ENCODE measurements around the gene TRIM67. TPM values are rescaled to one million over a fixed set of nuclear protein-coding genes. Genes with fewer than 3 reads are reported as not detected.
A peak's percentile ranks its signal among the peaks of the same experiment; 100 is the strongest.
"Not testable (repeated sequence)": the region's sequence is repeated elsewhere in the genome, so short reads cannot be mapped to it uniquely, and the experiment has no call there.

Gene TRIM67
- total RNA-seq, 1 donor from 2014 or later = not detected

DNA sequence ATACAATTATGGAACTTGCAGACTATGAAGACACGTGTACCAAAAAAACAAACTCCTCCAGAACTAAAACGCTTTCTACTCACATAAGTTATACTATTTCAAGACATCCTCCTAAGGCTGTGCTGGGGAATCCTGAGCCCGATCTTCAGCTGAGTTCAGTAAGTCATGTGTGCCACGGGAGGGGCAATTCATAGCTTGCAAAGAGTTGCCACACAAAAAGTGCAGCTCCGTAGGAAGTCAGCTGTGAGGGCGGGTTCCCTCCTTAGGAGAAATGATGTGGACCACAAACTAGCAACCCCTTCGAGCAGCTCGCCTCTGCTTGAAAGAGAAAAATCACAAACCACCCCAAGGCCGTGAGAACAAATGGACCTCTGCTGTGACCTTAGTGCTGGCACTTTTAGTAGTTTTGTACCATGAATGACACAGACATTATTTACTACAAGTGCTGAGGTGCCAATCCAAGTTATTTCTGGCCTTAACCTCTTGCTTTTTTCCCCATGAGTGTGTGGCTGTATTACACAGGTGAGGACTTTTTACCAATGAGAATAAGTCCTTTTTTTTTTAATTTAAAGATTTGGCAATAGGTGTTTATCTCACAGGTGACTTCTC lies 35.8 kb upstream of the TRIM67 start:
- Mint-ChIP-seq H3K9me3 (peaks cover 11% of the 10 kb centered on the region), H3K36me3 (no peaks in the 10 kb centered on the region), H3K27me3 (ENCODE audit: insufficient read depth, low read depth) (peaks cover 9% of the 10 kb centered on the region), H3K4me3 (no peak overlapping the region), H3K4me1 (peaks cover 3% of the 10 kb centered on the region), H3K27ac (no peak overlapping the region)
- Histone ChIP-seq H4K20me1 (ENCODE audit: low read depth) (no peaks in the 10 kb centered on the region), H3K9me3 (ENCODE audit: low read depth) (no peaks in the 10 kb centered on the region), H3K4me1 (peaks cover 9% of the 10 kb centered on the region), H3K27ac (no peak overlapping the region), H3K27me3 (peaks cover 10% of the 10 kb centered on the region), H3K36me3 (no peaks in the 10 kb centered on the region), H2AFZ (replicated peaks) (no peak overlapping the region), H3K4me3 (no peak overlapping the region), H3K4me2 (no peak overlapping the region), H3K79me2 (ENCODE audit: low read depth) (no peaks in the 10 kb centered on the region), H3F3A (ENCODE audit: low read depth) (no peaks in the 10 kb centered on the region), H3K9ac (no peak overlapping the region)
- DNase-seq (ENCODE audit: low spot score) = no peak
- TF ChIP-seq EZH2phosphoT487 (IDR thresholded peaks at IDR 0.05) (no peak), EZH2 (IDR thresholded peaks at IDR 0.05) (no peak)
- TF ChIP-seq, protein P1, sequence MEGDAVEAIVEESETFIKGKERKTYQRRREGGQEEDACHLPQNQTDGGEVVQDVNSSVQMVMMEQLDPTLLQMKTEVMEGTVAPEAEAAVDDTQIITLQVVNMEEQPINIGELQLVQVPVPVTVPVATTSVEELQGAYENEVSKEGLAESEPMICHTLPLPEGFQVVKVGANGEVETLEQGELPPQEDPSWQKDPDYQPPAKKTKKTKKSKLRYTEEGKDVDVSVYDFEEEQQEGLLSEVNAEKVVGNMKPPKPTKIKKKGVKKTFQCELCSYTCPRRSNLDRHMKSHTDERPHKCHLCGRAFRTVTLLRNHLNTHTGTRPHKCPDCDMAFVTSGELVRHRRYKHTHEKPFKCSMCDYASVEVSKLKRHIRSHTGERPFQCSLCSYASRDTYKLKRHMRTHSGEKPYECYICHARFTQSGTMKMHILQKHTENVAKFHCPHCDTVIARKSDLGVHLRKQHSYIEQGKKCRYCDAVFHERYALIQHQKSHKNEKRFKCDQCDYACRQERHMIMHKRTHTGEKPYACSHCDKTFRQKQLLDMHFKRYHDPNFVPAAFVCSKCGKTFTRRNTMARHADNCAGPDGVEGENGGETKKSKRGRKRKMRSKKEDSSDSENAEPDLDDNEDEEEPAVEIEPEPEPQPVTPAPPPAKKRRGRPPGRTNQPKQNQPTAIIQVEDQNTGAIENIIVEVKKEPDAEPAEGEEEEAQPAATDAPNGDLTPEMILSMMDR (IDR thresholded peaks at IDR 0.05) = no peak

DNA sequence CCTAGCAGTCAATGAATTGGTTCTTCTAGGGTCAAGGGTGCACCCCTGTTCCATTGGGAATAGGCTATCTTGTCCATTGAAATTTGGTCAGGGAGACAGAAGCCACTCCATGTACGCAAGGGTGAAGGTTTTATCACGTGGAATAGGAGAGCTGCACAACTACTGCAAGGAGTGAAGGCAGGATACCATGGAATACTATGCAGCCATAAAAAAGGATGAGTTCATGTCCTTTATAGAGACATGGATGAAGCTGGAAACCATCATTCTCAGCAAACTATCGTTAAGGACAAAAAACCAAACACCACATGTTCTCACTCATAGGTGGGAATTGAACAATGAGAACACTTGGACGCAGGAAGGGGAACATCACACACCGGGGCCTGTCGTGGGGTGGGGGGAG lies 34.8 kb upstream of the TRIM67 start:
- not testable (repeated sequence) for H2AFZ ChIP-seq (replicated peaks); H3K27me3 Mint-ChIP-seq (ENCODE audit: insufficient read depth, low read depth); H3K36me3 ChIP-seq; H3K9me3 ChIP-seq (ENCODE audit: low read depth); H3K36me3 Mint-ChIP-seq; H3K9ac ChIP-seq; H3K4me1 ChIP-seq; H3K27ac ChIP-seq; DNase-seq (ENCODE audit: low spot score); H3F3A ChIP-seq (ENCODE audit: low read depth); H3K27me3 ChIP-seq; H4K20me1 ChIP-seq (ENCODE audit: low read depth); H3K4me2 ChIP-seq; H3K4me3 ChIP-seq; H3K79me2 ChIP-seq (ENCODE audit: low read depth); H3K27ac Mint-ChIP-seq; H3K4me1 Mint-ChIP-seq
- Mint-ChIP-seq H3K4me3 (peak overlapping the region; percentile 41), H3K9me3 (peaks cover 11% of the 10 kb centered on the region)

DNA sequence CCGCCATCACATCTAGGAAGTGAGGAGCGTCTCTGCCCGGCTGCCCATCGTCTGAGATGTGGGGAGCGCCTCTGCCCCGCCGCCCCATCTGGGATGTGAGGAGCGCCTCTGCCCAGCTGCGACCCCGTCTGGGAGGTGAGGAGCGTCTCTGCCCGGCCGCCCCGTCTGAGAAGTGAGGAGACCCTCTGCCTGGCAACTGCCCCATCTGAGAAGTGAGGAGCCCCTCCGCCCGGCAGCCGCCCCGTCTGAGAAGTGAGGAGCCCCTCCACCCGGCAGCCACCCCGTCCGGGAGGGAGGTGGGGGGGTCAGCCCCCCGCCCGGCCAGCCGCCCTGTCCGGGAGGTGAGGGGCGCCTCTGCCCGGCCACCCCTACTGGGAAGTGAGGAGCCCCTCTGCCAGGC lies 33.4 kb upstream of the TRIM67 start:
- H3K27me3 Mint-ChIP-seq (ENCODE audit: insufficient read depth, low read depth); H3K4me1 ChIP-seq; H3K4me3 Mint-ChIP-seq; H3K4me2 ChIP-seq; H3K9me3 ChIP-seq (ENCODE audit: low read depth); H3K27ac ChIP-seq; H3F3A ChIP-seq (ENCODE audit: low read depth); H3K9ac ChIP-seq; H3K27me3 ChIP-seq; DNase-seq (ENCODE audit: low spot score); H4K20me1 ChIP-seq (ENCODE audit: low read depth); H3K36me3 ChIP-seq; H2AFZ ChIP-seq (replicated peaks); H3K79me2 ChIP-seq (ENCODE audit: low read depth); H3K4me3 ChIP-seq; H3K27ac Mint-ChIP-seq; H3K4me1 Mint-ChIP-seq; H3K36me3 Mint-ChIP-seq: not testable (repeated sequence)
- peaks cover 11% of the 10 kb centered on the region for H3K9me3 Mint-ChIP-seq

DNA sequence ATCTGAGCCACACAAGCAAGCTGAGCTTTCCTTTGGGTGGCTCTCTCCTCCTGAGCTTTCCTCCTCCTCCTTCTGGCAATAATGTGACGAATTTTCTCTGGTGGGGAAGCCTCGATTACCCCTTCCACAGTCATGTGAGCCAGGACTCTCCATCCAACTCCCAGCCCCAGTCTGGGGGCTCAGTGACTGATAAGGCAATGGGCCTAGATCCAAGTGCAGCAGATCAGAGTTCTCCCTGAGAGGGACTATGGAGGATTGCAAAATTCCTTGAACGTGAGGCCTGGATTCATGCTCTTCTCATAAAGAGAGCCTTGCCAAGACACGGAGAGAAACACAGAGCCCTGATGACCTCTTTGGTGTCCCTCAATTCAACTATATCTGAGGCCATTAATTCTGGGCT lies 31.3 kb upstream of the TRIM67 start:
- H3K4me2 ChIP-seq = no peak overlapping the region
- DNase-seq (ENCODE audit: low spot score) = no peak
- H3K4me1 Mint-ChIP-seq = no peaks in the 10 kb centered on the region
- no peak overlapping the region for H3K4me3 ChIP-seq
- TF ChIP-seq, protein P1 (IDR thresholded peaks at IDR 0.05) = no peak
- TF ChIP-seq EZH2phosphoT487 (IDR thresholded peaks at IDR 0.05) (no peak), EZH2 (IDR thresholded peaks at IDR 0.05) (no peak)
- H3K4me3 Mint-ChIP-seq = no peak overlapping the region
- H3K27ac Mint-ChIP-seq = no peak overlapping the region
- H3K36me3 Mint-ChIP-seq = no peaks in the 10 kb centered on the region
- H2AFZ ChIP-seq (replicated peaks) = no peak overlapping the region
- no peaks in the 10 kb centered on the region for H3K79me2 ChIP-seq (ENCODE audit: low read depth)
- H3K9me3 ChIP-seq (ENCODE audit: low read depth) = no peaks in the 10 kb centered on the region
- no peak overlapping the region for H3K9ac ChIP-seq
- H3K27me3 Mint-ChIP-seq (ENCODE audit: insufficient read depth, low read depth) = peaks cover 7% of the 10 kb centered on the region
- H3K4me1 ChIP-seq = no peaks in the 10 kb centered on the region
- no peaks in the 10 kb centered on the region for H3K27me3 ChIP-seq
- H3F3A ChIP-seq (ENCODE audit: low read depth) = no peaks in the 10 kb centered on the region
- H3K9me3 Mint-ChIP-seq = peaks cover 11% of the 10 kb centered on the region
- H3K36me3 ChIP-seq = no peaks in the 10 kb centered on the region
- H4K20me1 ChIP-seq (ENCODE audit: low read depth) = no peaks in the 10 kb centered on the region
- no peak overlapping the region for H3K27ac ChIP-seq

DNA sequence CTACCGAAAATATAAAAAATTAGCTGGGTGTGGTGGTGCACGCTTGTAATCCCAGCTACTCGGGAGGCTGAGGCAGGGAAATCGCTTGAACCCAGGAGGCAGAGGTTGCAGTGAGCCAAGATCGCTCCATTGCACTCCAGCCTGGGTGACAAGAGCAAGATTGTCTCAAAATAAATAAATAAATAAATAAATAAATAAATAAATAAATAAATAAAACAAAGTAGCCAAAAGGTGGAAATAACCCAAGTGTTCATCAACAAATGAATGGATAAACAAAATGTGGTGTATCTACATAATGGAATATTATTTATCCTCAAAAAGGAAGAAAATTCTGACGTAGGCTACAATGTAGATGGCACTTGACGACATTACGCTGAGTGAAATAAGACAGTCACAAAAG lies 29.3 kb upstream of the TRIM67 start:
- H2AFZ ChIP-seq (replicated peaks); H3K27ac ChIP-seq; H3K9me3 ChIP-seq (ENCODE audit: low read depth); H4K20me1 ChIP-seq (ENCODE audit: low read depth); H3K9me3 Mint-ChIP-seq; H3K9ac ChIP-seq; H3K36me3 ChIP-seq; H3K4me1 ChIP-seq; H3F3A ChIP-seq (ENCODE audit: low read depth); H3K4me3 Mint-ChIP-seq; H3K36me3 Mint-ChIP-seq; H3K27me3 Mint-ChIP-seq (ENCODE audit: insufficient read depth, low read depth); H3K27ac Mint-ChIP-seq; H3K4me2 ChIP-seq; H3K79me2 ChIP-seq (ENCODE audit: low read depth); H3K4me1 Mint-ChIP-seq; DNase-seq (ENCODE audit: low spot score); H3K27me3 ChIP-seq; H3K4me3 ChIP-seq: not testable (repeated sequence)
